C4-2B (cell line): ENCODE results near the gene GTF3C2.

Experiments
- H3K27ac ChIP-seq: fragments of 450-650 bp; 2 replicates; pipeline ENCODE4 v1.5.1; 2017
- ZFX ChIP-seq: fragments of 450-650 bp; IDR thresholded peaks from 2 replicates; pipeline ENCODE4 v1.6.1; 2017
- TF ChIP-seq, protein P1 (sequence below): fragments of 450-650 bp; conservative IDR thresholded peaks from 2 replicates; pipeline ENCODE4 v1.5.1; 2017; ENCODE audit warnings: mild to moderate bottlenecking

GTF3C2 gene, protein sequence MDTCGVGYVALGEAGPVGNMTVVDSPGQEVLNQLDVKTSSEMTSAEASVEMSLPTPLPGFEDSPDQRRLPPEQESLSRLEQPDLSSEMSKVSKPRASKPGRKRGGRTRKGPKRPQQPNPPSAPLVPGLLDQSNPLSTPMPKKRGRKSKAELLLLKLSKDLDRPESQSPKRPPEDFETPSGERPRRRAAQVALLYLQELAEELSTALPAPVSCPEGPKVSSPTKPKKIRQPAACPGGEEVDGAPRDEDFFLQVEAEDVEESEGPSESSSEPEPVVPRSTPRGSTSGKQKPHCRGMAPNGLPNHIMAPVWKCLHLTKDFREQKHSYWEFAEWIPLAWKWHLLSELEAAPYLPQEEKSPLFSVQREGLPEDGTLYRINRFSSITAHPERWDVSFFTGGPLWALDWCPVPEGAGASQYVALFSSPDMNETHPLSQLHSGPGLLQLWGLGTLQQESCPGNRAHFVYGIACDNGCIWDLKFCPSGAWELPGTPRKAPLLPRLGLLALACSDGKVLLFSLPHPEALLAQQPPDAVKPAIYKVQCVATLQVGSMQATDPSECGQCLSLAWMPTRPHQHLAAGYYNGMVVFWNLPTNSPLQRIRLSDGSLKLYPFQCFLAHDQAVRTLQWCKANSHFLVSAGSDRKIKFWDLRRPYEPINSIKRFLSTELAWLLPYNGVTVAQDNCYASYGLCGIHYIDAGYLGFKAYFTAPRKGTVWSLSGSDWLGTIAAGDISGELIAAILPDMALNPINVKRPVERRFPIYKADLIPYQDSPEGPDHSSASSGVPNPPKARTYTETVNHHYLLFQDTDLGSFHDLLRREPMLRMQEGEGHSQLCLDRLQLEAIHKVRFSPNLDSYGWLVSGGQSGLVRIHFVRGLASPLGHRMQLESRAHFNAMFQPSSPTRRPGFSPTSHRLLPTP

DNA sequence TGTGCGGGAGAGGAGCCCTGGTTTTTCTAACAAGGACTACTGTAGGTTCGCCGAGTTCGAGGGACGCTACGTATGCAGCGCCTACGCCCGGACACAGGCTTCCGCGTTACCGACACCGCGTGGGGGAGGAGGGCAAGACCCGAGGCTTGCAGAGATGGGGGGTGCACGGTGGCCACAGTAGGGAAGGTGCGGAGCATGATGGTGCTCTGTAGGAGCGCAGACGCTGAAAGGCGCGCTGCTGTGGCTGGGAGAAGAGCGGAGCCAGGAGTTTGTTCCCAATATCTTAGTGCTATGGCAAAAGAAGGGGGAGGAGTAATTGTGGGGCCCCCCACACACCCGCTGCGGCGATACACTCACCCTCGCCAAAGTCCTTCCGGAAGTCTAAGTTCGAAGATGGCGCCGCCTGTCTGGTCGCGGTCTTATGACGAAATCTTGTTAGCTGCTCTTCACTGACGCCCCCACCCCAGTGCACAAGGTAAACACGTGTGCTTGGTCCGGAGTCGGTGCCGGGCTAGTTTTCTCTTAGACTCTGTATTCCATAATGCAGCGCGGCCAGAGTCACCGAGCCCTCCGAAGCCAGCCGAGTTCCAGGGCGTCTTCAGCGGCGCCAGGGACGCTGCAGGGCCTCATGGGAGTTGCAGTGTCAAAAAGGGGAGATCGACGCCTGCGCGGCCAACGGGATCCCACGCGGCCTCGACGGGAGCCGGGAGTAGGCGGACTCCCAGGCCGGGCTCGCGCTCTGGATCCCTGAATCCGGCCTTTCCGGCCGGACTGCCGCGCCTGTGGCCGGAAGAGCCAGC lies at the start of gene GTF3C2:
GTF3C2 (minus strand) TSS at position 383 of the 800 bp plus-strand sequence. CDS start 13,210 bp downstream, outside the sequence.
- no peak for TF ChIP-seq ZFX
- TF ChIP-seq, protein P1, sequence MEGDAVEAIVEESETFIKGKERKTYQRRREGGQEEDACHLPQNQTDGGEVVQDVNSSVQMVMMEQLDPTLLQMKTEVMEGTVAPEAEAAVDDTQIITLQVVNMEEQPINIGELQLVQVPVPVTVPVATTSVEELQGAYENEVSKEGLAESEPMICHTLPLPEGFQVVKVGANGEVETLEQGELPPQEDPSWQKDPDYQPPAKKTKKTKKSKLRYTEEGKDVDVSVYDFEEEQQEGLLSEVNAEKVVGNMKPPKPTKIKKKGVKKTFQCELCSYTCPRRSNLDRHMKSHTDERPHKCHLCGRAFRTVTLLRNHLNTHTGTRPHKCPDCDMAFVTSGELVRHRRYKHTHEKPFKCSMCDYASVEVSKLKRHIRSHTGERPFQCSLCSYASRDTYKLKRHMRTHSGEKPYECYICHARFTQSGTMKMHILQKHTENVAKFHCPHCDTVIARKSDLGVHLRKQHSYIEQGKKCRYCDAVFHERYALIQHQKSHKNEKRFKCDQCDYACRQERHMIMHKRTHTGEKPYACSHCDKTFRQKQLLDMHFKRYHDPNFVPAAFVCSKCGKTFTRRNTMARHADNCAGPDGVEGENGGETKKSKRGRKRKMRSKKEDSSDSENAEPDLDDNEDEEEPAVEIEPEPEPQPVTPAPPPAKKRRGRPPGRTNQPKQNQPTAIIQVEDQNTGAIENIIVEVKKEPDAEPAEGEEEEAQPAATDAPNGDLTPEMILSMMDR: no peak

DNA sequence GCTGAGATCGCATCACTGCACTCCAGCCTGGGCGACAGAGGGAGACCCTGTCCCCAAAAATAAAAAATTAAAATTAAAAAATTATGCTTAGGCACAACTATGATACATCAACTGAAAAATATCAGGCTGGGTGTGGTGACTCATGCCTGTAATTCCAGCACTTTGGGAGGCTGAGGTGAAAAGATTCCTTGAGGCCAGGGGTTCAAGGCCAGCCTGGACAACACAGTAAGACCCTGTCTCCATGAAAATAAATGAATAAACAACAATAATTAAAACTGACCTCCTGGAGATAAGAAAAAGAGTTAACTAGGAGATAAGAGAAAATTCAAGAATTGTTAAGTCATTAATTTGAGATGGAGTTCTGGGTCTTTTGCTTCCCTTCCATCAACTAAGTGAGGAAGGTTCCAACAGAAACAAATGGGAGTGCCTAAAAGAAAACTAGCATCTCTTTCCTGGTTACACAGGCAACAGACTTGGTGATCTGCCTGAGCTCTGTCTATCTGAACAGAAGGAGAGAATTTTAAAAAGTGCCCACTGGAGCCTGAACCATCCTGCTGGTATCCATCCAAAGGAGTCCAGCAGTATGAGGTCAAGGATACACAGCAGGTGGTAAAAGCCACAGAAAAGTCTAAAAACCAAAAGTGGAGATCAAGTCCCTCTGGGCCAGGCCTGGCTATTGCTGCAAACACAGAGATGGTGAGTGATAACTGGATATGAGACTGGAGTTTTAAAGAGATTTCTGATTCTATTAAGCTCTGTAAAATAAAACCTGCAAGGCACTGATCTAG lies 44.0 kb upstream of the GTF3C2 start:
- H3K27ac ChIP-seq: no peak overlapping the region
- TF ChIP-seq, protein P1: no peak
- no peak for TF ChIP-seq ZFX

More for the DNA sequence above, at the start of gene GTF3C2:
- H3K27ac ChIP-seq: peak within 1 kb of the TSS; percentile 88

DNA sequence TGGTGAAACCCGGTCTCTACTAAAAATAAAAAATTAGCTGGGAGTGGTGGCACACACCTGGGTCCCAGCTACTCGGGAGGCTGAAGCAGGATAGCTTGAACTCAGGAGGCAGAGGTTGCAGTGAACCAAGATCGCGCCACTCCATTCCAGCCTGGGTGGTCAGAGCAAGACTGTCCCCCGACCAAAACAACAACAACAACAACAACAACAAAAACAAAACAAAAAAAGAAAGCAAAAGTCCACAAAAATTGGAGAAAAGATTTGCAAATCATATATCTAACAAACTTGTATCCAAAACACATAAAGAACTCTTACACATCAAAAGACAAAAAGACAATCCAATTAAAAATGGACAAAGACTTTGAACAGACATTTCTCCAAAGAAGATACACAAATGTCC lies 42.4 kb upstream of the GTF3C2 start:
- no peak overlapping the region for H3K27ac ChIP-seq
- TF ChIP-seq, protein P1: no peak

DNA sequence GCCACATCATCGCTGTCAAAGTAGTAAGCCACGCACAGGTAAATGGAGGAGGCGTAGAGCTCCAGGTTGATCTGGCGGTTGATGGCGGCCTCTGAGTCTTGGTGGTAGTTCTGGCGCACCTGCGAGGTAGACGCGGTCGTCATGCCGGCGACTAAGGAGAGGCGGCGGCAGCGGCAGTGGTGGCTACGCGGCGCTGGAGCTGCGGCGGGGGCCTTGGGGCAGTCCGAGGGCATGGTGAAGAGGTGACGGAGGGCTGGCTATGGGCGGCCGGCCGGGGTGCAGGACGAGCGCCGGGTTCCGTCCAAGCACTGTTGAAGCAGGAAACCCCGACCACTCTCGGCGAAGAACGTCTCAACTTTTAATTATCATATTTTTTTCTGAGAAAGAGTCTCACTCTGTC lies 36.7 kb upstream of the GTF3C2 start:
- H3K27ac ChIP-seq: no peak overlapping the region

DNA sequence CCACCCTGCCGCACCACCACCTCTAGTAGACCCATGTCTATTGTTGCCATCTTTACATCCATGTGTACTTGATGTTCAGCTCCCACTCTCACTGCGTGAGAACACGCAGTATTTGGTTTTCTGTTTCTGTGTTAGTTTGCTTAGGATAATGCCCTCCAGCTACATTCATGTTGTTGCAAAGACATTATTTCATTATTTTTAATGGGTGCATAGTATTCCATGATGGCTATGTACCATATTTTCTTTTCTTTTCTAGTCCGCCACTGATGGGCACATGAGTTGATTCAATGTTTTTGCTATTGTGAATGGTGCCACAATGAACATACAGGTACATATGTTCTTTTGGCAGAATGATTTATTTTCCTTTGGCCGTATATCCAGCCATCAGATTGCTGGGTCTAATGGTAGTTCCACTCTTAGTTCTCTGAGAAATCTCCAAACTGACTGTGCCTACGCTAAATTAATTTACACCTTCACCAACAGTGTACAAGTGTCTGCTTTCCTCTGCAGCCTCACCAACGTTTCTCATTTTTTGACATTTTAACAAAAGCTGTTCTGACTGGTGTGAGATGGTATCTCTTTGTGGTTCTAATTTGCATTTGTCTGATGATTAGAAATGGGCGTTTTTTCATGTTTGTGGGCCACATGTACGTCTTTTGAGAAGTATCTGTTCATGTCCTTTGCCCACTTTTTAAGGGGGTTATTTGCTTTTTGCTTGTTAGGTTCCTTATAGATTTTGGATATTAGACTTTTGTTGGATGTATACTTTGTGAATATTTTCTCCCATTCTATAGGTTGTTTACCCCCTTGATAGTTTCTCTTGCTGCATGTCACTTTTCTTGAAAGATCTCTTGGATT lies 34.5 kb upstream of the GTF3C2 start:
- TF ChIP-seq, protein P1: no peak
- TF ChIP-seq ZFX: no peak
- H3K27ac ChIP-seq: no peak overlapping the region

More for the DNA sequence above, 36.7 kb upstream of the GTF3C2 start:
- TF ChIP-seq, protein P1: no peak
- TF ChIP-seq ZFX: no peak
